Activated T-cell treated with anti-CD3 and anti-CD28 coated beads, Interleukin-2, amount 50 U/mL, for 72 hours (primary cell): ENCODE data around the gene FAM20C. TPM values are rescaled to one million over a fixed set of nuclear protein-coding genes. Genes with fewer than 3 reads are reported as not detected.
"Not testable (repeated sequence)": the region's sequence is repeated elsewhere in the genome, so short reads cannot be mapped to it uniquely, and the experiment has no call there.

Source experiments
- ATAC-seq, 2 donors: fragments of 150-1000 bp; cut with Tn5 transposase; replicated peaks in 1 of 2; 2 replicates each; pipeline ENCODE4 v1.10.0; 2021; ENCODE audit warnings: moderate library complexity in 2 of 2, mild to moderate bottlenecking in 1 of 2
- DNase-seq, 2 donors: peaks; one replicate each; pipeline ENCODE4 v3.0.0; 2021 to 2022; ENCODE audit warnings: mixed read lengths in 1 of 2
- H3K27ac Mint-ChIP-seq: one replicate; pipeline ENCODE4 v1.8.0; 2022; ENCODE audit warnings: mild to moderate bottlenecking, moderate library complexity, mixed read lengths
- H3K27me3 Mint-ChIP-seq: one replicate; pipeline ENCODE4 v1.8.0; 2022; ENCODE audit warnings: low read depth, mixed read lengths
- H3K36me3 Mint-ChIP-seq, 2 donors: one replicate each; pipeline ENCODE4 v1.8.0; 2022; ENCODE audit warnings: mixed read lengths in 2 of 2, mild to moderate bottlenecking in 1 of 2; ENCODE audit not compliant: insufficient read depth in 2 of 2
- H3K4me1 Mint-ChIP-seq: one replicate; pipeline ENCODE4 v1.8.0; 2022; ENCODE audit warnings: low read depth, mixed read lengths
- H3K4me3 Mint-ChIP-seq, 2 donors: one replicate each; pipeline ENCODE4 v1.8.0; 2022; ENCODE audit warnings: mild to moderate bottlenecking in 2 of 2, mixed read lengths in 2 of 2, moderate library complexity in 2 of 2
- H3K9me3 Mint-ChIP-seq, 2 donors: one replicate each; pipeline ENCODE4 v1.8.0; 2022; ENCODE audit warnings: mixed read lengths in 2 of 2
- total RNA-seq, 2 donors: library from RNA; stranded (reverse); gene quantifications; one replicate each; pipeline ENCODE4 v1.2.3, GENCODE V29; 2022

Gene FAM20C
- total RNA-seq, 2 donors from 2014 or later: 0.12 TPM; not detected in 1

- Mint-ChIP-seq H3K36me3 (no peaks in the 10 kb centered on the region), H3K4me3 (no peak overlapping the region), H3K27me3 (peaks cover 23% of the 10 kb centered on the region), H3K27ac (no peak overlapping the region), H3K4me1 (no peaks in the 10 kb centered on the region), H3K9me3 (no peaks in the 10 kb centered on the region)
- DNase-seq (no peak), ATAC-seq (no peak)
Measured at GRCh38 chr7:292226-292625, 99.9 kb downstream of the FAM20C start.

- H3K9me3 Mint-ChIP-seq: no peaks in the 10 kb centered on the region
- no peaks in the 10 kb centered on the region for H3K36me3 Mint-ChIP-seq
- H3K4me3 Mint-ChIP-seq: no peak overlapping the region
- ATAC-seq (no peak), DNase-seq (no peak)
- no peaks in the 10 kb centered on the region for H3K4me1 Mint-ChIP-seq
- no peak overlapping the region for H3K27ac Mint-ChIP-seq
- H3K27me3 Mint-ChIP-seq: peaks cover 23% of the 10 kb centered on the region
Measured at GRCh38 chr7:292826-293225, 100.5 kb downstream of the FAM20C start.

- Mint-ChIP-seq H3K27me3 (peaks cover 19% of the 10 kb centered on the region), H3K9me3 (no peaks in the 10 kb centered on the region), H3K4me1 (no peaks in the 10 kb centered on the region), H3K4me3 (no peak overlapping the region), H3K27ac (no peak overlapping the region), H3K36me3 (no peaks in the 10 kb centered on the region)
- no peak for ATAC-seq
- DNase-seq: no peak
Measured at GRCh38 chr7:293681-294439, 101.5 kb downstream of the FAM20C start.

- DNase-seq (no peak), ATAC-seq (peak in 1 of 2 donors; percentile 19)
- Mint-ChIP-seq H3K27ac (no peak overlapping the region), H3K36me3 (no peaks in the 10 kb centered on the region), H3K9me3 (no peaks in the 10 kb centered on the region), H3K4me1 (no peaks in the 10 kb centered on the region), H3K27me3 (peaks cover 16% of the 10 kb centered on the region), H3K4me3 (no peak overlapping the region)
Measured at GRCh38 chr7:294440-295154, 102.2 kb downstream of the FAM20C start.

GRCh38 chr7:295155-296154 lies 103.1 kb downstream of the FAM20C start:
- peaks cover 16% of the 10 kb centered on the region for H3K27me3 Mint-ChIP-seq
- H3K36me3 Mint-ChIP-seq: no peaks in the 10 kb centered on the region
- no peaks in the 10 kb centered on the region for H3K4me1 Mint-ChIP-seq
- H3K27ac Mint-ChIP-seq: no peak overlapping the region
- ATAC-seq: no peak
- DNase-seq: no peak
- no peaks in the 10 kb centered on the region for H3K9me3 Mint-ChIP-seq
- no peak overlapping the region for H3K4me3 Mint-ChIP-seq

- H3K36me3 Mint-ChIP-seq: no peaks in the 10 kb centered on the region
- peaks cover 15% of the 10 kb centered on the region for H3K27me3 Mint-ChIP-seq
- H3K4me1 Mint-ChIP-seq: no peaks in the 10 kb centered on the region
- H3K9me3 Mint-ChIP-seq: no peaks in the 10 kb centered on the region
- ATAC-seq (no peak), DNase-seq (no peak)
- H3K4me3 Mint-ChIP-seq: no peak overlapping the region
- H3K27ac Mint-ChIP-seq: no peak overlapping the region
Measured at GRCh38 chr7:296373-296945, 104.1 kb downstream of the FAM20C start.

- H3K4me3 Mint-ChIP-seq, H3K9me3 Mint-ChIP-seq, H3K27me3 Mint-ChIP-seq, DNase-seq, ATAC-seq, H3K27ac Mint-ChIP-seq, H3K4me1 Mint-ChIP-seq, H3K36me3 Mint-ChIP-seq: not testable (repeated sequence)
Measured at GRCh38 chr7:297141-297540, 104.8 kb downstream of the FAM20C start.

GRCh38 chr7:297611-298374 lies 105.4 kb downstream of the FAM20C start:
- Mint-ChIP-seq H3K27ac (no peak overlapping the region), H3K36me3 (no peaks in the 10 kb centered on the region), H3K9me3 (no peaks in the 10 kb centered on the region), H3K4me1 (no peaks in the 10 kb centered on the region), H3K4me3 (no peak overlapping the region), H3K27me3 (peaks cover 5% of the 10 kb centered on the region)
- DNase-seq (no peak), ATAC-seq (no peak)

GRCh38 chr7:298375-298702 lies 106.0 kb downstream of the FAM20C start:
- no peak for ATAC-seq
- H3K4me1 Mint-ChIP-seq: no peaks in the 10 kb centered on the region
- H3K9me3 Mint-ChIP-seq: no peaks in the 10 kb centered on the region

GRCh38 chr7:298743-299142 lies 106.4 kb downstream of the FAM20C start:
- H3K9me3 Mint-ChIP-seq: no peaks in the 10 kb centered on the region
- H3K4me1 Mint-ChIP-seq: no peaks in the 10 kb centered on the region
- no peak for ATAC-seq
- H3K4me3 Mint-ChIP-seq: no peak overlapping the region
- no peak overlapping the region for H3K27ac Mint-ChIP-seq
- DNase-seq: no peak
- no peaks in the 10 kb centered on the region for H3K36me3 Mint-ChIP-seq
- no peaks in the 10 kb centered on the region for H3K27me3 Mint-ChIP-seq

More at GRCh38 chr7:298375-298702, 106.0 kb downstream of the FAM20C start:
- no peak for DNase-seq
- H3K27ac Mint-ChIP-seq: no peak overlapping the region
- no peaks in the 10 kb centered on the region for H3K27me3 Mint-ChIP-seq
- H3K4me3 Mint-ChIP-seq: no peak overlapping the region
- no peaks in the 10 kb centered on the region for H3K36me3 Mint-ChIP-seq

- Mint-ChIP-seq H3K4me3 (no peak overlapping the region), H3K9me3 (no peaks in the 10 kb centered on the region), H3K27ac (no peak overlapping the region), H3K4me1 (no peaks in the 10 kb centered on the region), H3K36me3 (no peaks in the 10 kb centered on the region), H3K27me3 (no peaks in the 10 kb centered on the region)
- ATAC-seq (no peak), DNase-seq (no peak)
Measured at GRCh38 chr7:299169-299568, 106.8 kb downstream of the FAM20C start.

- DNase-seq (no peak), ATAC-seq (no peak)
- Mint-ChIP-seq H3K36me3 (no peaks in the 10 kb centered on the region), H3K9me3 (peaks cover 2 to 4% of the 10 kb centered on the region in 2 donors), H3K27ac (no peak overlapping the region), H3K4me1 (no peaks in the 10 kb centered on the region), H3K4me3 (no peak overlapping the region), H3K27me3 (no peaks in the 10 kb centered on the region)
Measured at GRCh38 chr7:299628-300027, 107.3 kb downstream of the FAM20C start.
